A549 (cell line): Measurements from ENCODE around the gene TNKS2. TPM values are rescaled to one million over a fixed set of nuclear protein-coding genes. Genes with fewer than 3 reads are reported as not detected.
A peak's percentile ranks its signal among the peaks of the same experiment; 100 is the strongest.
"Not testable (repeated sequence)": the region's sequence is repeated elsewhere in the genome, so short reads cannot be mapped to it uniquely, and the experiment has no call there.

Source experiments
- ATAC-seq, 2 experiments: fragments of 200-7000 bp in 1 of 2; fragments of >200 bp in 1 of 2; cut with Nextera tagmentation in 1 of 2; cut with Tn5 transposase in 1 of 2; 3 replicates each; pipeline versions ENCODE4 v1.8.0 to v1.9.1; 2018 to 2020; ENCODE audit warnings: mild to moderate bottlenecking in 1 of 2, moderate library complexity in 1 of 2
- CTCF ChIA-PET: fragments of 300-600 bp; sonication (Branson Sonifier 250); formaldehyde crosslinking; extraction: SDS; loops from one replicate; lab custom pipeline; 2021; ENCODE audit warnings: antibody characterized with exemption, inconsistent platforms; lab: Yijun Ruan, JAX
- POLR2A ChIA-PET: fragments of 350-600 bp; formaldehyde crosslinking; extraction: SDS; loops from one replicate; lab custom pipeline; 2021; ENCODE audit warnings: antibody characterized with exemption, inconsistent platforms; lab: Yijun Ruan, JAX
- DNase-seq, 2 experiments: peaks; one replicate each; pipeline versions ENCODE4 v3.0.0 to v3.0.0-alpha.2; 2011 to 2016; ENCODE audit warnings: low read depth in 1 of 2, low spot score in 1 of 2
- FAIRE-seq: peaks from 2 replicates; lab custom pipeline; 2011; peaks lifted over from hg19 to GRCh38; lab: Jason Lieb, UNC
- H3K27ac ChIP-seq, 2 experiments: fragments of >200 bp; sonication (Bioruptor Twin); formaldehyde crosslinking; 3 replicates each; pipeline ENCODE4 v1.5.1; 2016 to 2017
- H3K4me1 ChIP-seq: fragments of >200 bp; sonication (Bioruptor Twin); formaldehyde crosslinking; 3 replicates; pipeline ENCODE4 v1.6.1; 2016
- H3K4me2 ChIP-seq: fragments of >200 bp; sonication (Bioruptor Twin); formaldehyde crosslinking; 3 replicates; pipeline ENCODE4 v1.6.1; 2016
- H3K4me3 ChIP-seq: fragments of >200 bp; sonication (Bioruptor Twin); formaldehyde crosslinking; 3 replicates; pipeline ENCODE4 v1.5.1; 2016
- H3K9me3 ChIP-seq: fragments of >200 bp; sonication (Bioruptor Twin); formaldehyde crosslinking; 3 replicates; pipeline ENCODE4 v1.6.1; 2016
- ATOH8 ChIP-seq: fragments of 250-450 bp; sonication (Bioruptor Pico); IDR thresholded peaks from 2 replicates; pipeline ENCODE4 v1.5.0; 2020; ENCODE audit warnings: low read depth, mild to moderate bottlenecking, moderate library complexity
- BHLHE40 ChIP-seq: IDR thresholded peaks from 2 replicates; pipeline ENCODE4 v1.6.1; 2012; ENCODE audit warnings: low read depth, low read length, inconsistent platforms
- CEBPB ChIP-seq, 2 experiments: fragments of >200 bp in 1 of 2; sonication (Bioruptor Twin) in 1 of 2; formaldehyde crosslinking in 1 of 2; IDR thresholded peaks; 2 replicates each; pipeline ENCODE4 v1.6.1; 2012 to 2016
- EHF ChIP-seq: fragments of 250-450 bp; sonication (Bioruptor Pico); IDR thresholded peaks from 2 replicates; pipeline ENCODE4 v1.5.0; 2020; ENCODE audit warnings: mild to moderate bottlenecking
- FOSL2 ChIP-seq, 2 experiments: fragments of 450-650 bp in 1 of 2; fragments of >200 bp in 1 of 2; sonication (Bioruptor Twin) in 1 of 2; formaldehyde crosslinking; IDR thresholded peaks; 2 replicates each; pipeline versions ENCODE4 v1.5.0 to v1.6.1; 2016 to 2020; ENCODE audit warnings: mild to moderate bottlenecking in 1 of 2, moderate library complexity in 1 of 2
- FOXS1 ChIP-seq: fragments of 250-450 bp; sonication (Bioruptor Pico); IDR thresholded peaks from 2 replicates; pipeline ENCODE4 v1.5.0; 2020; ENCODE audit warnings: mild to moderate bottlenecking, moderate library complexity
- HDAC2 ChIP-seq: fragments of 200-600 bp; sonication (generic); IDR thresholded peaks from 2 replicates; pipeline ENCODE4 v1.6.1; 2016
- HEYL ChIP-seq: fragments of 250-450 bp; sonication (Bioruptor Pico); IDR thresholded peaks from 2 replicates; pipeline ENCODE4 v1.8.0; 2021; ENCODE audit warnings: mild to moderate bottlenecking, moderate library complexity
- HOXB13 ChIP-seq: fragments of 250-450 bp; sonication (Bioruptor Pico); IDR thresholded peaks from 2 replicates; pipeline ENCODE4 v1.5.0; 2020; ENCODE audit warnings: low read depth, mild to moderate bottlenecking, moderate library complexity
- HOXB5 ChIP-seq: fragments of 250-450 bp; sonication (Bioruptor Pico); IDR thresholded peaks from 2 replicates; pipeline ENCODE4 v1.5.0; 2020; ENCODE audit warnings: mild to moderate bottlenecking, moderate library complexity
- JUN ChIP-seq, 2 experiments: fragments of >200 bp; sonication (Bioruptor Twin); formaldehyde crosslinking; IDR thresholded peaks; 2 replicates in 1 of 2; 3 replicates in 1 of 2; pipeline ENCODE4 v1.6.1; 2016 to 2017
- JUNB ChIP-seq: fragments of >200 bp; sonication (Bioruptor Twin); formaldehyde crosslinking; IDR thresholded peaks from 2 replicates; pipeline ENCODE4 v1.6.1; 2016
- KDM5A ChIP-seq: fragments of 200-600 bp; sonication (generic); IDR thresholded peaks from 2 replicates; pipeline ENCODE4 v1.6.1; 2016; ENCODE audit warnings: antibody characterized with exemption, mild to moderate bottlenecking
- MAFK ChIP-seq: fragments of 450-650 bp; IDR thresholded peaks from 2 replicates; pipeline ENCODE4 v1.6.1; 2014; ENCODE audit not compliant: partially characterized antibody
- MAX ChIP-seq: IDR thresholded peaks from 2 replicates; pipeline ENCODE4 v1.6.1; 2012
- NFE2L2 ChIP-seq: fragments of 150-350 bp; conservative IDR thresholded peaks from 2 replicates; pipeline ENCODE4 v1.6.1; 2014; ENCODE audit warnings: low read length
- NR3C1 ChIP-seq: fragments of >200 bp; sonication (Bioruptor Twin); formaldehyde crosslinking; IDR thresholded peaks from 3 replicates; pipeline ENCODE4 v1.6.1; 2017
- PHF8 ChIP-seq: fragments of 200-600 bp; sonication (generic); IDR thresholded peaks from 2 replicates; pipeline ENCODE4 v1.6.1; 2016; ENCODE audit warnings: low read depth, mild to moderate bottlenecking, antibody characterized with exemption, moderate library complexity, borderline replicate concordance
- POLR2A ChIP-seq: IDR thresholded peaks from 2 replicates; pipeline ENCODE4 v1.6.1; 2012; ENCODE audit warnings: mild to moderate bottlenecking, low read length
- RAD21 ChIP-seq, 2 experiments: fragments of >200 bp in 1 of 2; sonication (Bioruptor Twin) in 1 of 2; formaldehyde crosslinking in 1 of 2; IDR thresholded peaks in 1 of 2; conservative IDR thresholded peaks in 1 of 2; 2 replicates in 1 of 2; 3 replicates in 1 of 2; pipeline ENCODE4 v1.6.1; 2012 to 2018; ENCODE audit warnings: inconsistent platforms in 1 of 2
- RFX5 ChIP-seq: fragments of 450-650 bp; IDR thresholded peaks from 2 replicates; pipeline ENCODE4 v1.7.1; 2014; ENCODE audit warnings: antibody characterized with exemption, mild to moderate bottlenecking, moderate library complexity
- TFCP2L1 ChIP-seq: fragments of 250-450 bp; sonication (Bioruptor Pico); IDR thresholded peaks from 2 replicates; pipeline ENCODE4 v1.5.0; 2021; ENCODE audit warnings: mild to moderate bottlenecking
- TP53 ChIP-seq: fragments of 250-450 bp; sonication (Bioruptor Pico); IDR thresholded peaks from 2 replicates; pipeline ENCODE4 v1.5.0; 2021; ENCODE audit warnings: mild to moderate bottlenecking, moderate library complexity
- USF2 ChIP-seq: fragments of 450-650 bp; IDR thresholded peaks from 2 replicates; pipeline ENCODE4 v1.6.1; 2014; ENCODE audit warnings: antibody characterized with exemption
- ZC3H11A ChIP-seq: fragments of 450-650 bp; IDR thresholded peaks from 2 replicates; pipeline ENCODE4 v1.6.1; 2014; ENCODE audit warnings: antibody characterized with exemption, mild to moderate bottlenecking
- WGBS: methylation state at CpG from one replicate; pipeline ENCODE4 v1.1.6; 2017; ENCODE audit errors: missing lambda C conversion rate; 5-methylcytosine and 5-hydroxymethylcytosine counted together
- polyA plus RNA-seq, 4 experiments: library from polyadenylated mRNA; depleted of rRNA in 3 of 4; stranded (reverse); fragments of >200 nt; fragmentation: RNase III in 1 of 4; extraction: RNeasy Plus Mini Kit Qiagen cat#74134 plus additional on column Dnase treatment in 1 of 4; gene quantifications; 2 replicates in 3 of 4; 3 replicates in 1 of 4; pipeline ENCODE4 v1.2.3, GENCODE V29; 2011 to 2017
- TF ChIP-seq, protein P1 (sequence below): fragments of 250-450 bp; sonication (Bioruptor Pico); IDR thresholded peaks from 2 replicates; pipeline ENCODE4 v1.5.0; 2021; ENCODE audit warnings: mild to moderate bottlenecking, moderate library complexity, borderline replicate concordance

The TNKS2 gene
- polyA plus RNA-seq, 2 of the 4 experiments (the other 2 are of a cell fraction) = 20.6 to 45.3 TPM

GRCh38 chr10:91804126-91804510 is 5.9 kb downstream of the TNKS2 start:
- no peak overlapping the region for H3K4me2 ChIP-seq
- TF ChIP-seq RFX5 (no peak), BHLHE40 (no peak), JUNB (no peak), FOXS1 (CRISPR knock-in tag) (no peak), ATOH8 (CRISPR knock-in tag) (no peak), FOSL2 (IDR thresholded peaks at IDR 0.05) (no peak), FOSL2 (CRISPR knock-in tag; IDR thresholded peaks at IDR 0.05) (no peak)
- TF ChIP-seq, protein P1, sequence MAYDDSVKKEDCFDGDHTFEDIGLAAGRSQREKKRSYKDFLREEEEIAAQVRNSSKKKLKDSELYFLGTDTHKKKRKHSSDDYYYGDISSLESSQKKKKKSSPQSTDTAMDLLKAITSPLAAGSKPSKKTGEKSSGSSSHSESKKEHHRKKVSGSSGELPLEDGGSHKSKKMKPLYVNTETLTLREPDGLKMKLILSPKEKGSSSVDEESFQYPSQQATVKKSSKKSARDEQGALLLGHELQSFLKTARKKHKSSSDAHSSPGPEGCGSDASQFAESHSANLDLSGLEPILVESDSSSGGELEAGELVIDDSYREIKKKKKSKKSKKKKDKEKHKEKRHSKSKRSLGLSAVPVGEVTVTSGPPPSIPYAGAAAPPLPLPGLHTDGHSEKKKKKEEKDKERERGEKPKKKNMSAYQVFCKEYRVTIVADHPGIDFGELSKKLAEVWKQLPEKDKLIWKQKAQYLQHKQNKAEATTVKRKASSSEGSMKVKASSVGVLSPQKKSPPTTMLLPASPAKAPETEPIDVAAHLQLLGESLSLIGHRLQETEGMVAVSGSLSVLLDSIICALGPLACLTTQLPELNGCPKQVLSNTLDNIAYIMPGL = no peak
- ATAC-seq (no peak), DNase-seq (no peak), FAIRE-seq (no peak)
- peaks cover 14% of the 10 kb centered on the region; the same call in 2 of the 3 replicates for H3K4me1 ChIP-seq
- no peaks in the 10 kb centered on the region for H3K9me3 ChIP-seq
- H3K27ac ChIP-seq = no peak overlapping the region
- CTCF ChIA-PET = interaction anchor here (0.7 kb wide), 1 partner anchor 30 kb away, joined by 3 read pairs; no protein-coding TSS in a partner anchor
- POLR2A ChIA-PET = no interaction called here
- no peak overlapping the region for H3K4me3 ChIP-seq

- Histone ChIP-seq H3K4me1 (peaks cover 6% of the 10 kb centered on the region; the same call in 2 of the 3 replicates), H3K4me3 (no peak overlapping the region), H3K9me3 (no peaks in the 10 kb centered on the region), H3K4me2 (no peak overlapping the region), H3K27ac (no peak overlapping the region)
- ChIA-PET POLR2A (no interaction called here), CTCF (interaction anchor here (1.2 to 1.5 kb wide), 2 partner anchors 48 to 107 kb away, joined by 3 read pairs; no protein-coding TSS in a partner anchor)
- no peak for ATAC-seq
- FAIRE-seq = no peak
- TF ChIP-seq HDAC2 (no peak), JUN (IDR thresholded peaks at IDR 0.05) (no peak), HOXB5 (no peak), HOXB13 (CRISPR knock-in tag) (no peak), FOSL2 (IDR thresholded peaks at IDR 0.05) (no peak), FOSL2 (CRISPR knock-in tag; IDR thresholded peaks at IDR 0.05) (0 out of 2 replicates have a peak, but pooled peaks have one; percentile 8), NFE2L2 (no peak)
- 100% methylated on average over 2 of the region's 2 CpGs for WGBS
- no peak for DNase-seq
These were observed 7.0 kb downstream of the TNKS2 start for GRCh38 chr10:91805110-91805838.

DNA sequence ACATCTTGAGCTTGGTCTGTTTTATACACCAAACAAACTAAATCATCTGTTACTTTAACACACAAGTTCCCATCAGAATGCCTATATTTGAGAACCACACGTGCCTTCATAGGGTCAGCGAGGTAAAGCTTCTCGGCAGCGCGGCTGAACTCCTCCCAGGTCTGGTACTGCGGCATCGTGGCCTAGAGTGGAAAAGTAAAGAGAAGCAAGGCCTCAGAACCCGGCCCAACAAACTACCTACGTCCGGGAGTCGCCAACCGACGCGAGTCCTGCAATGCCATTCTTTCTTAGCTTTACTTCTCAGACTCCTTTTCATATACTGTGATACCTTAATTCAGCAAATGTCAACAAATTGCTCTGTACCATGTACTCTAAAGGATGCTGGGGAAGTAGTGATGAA is 9.0 kb downstream of the TNKS2 start:
- H3K4me1 ChIP-seq, H3K9me3 ChIP-seq, H3K4me2 ChIP-seq, FAIRE-seq, H3K27ac ChIP-seq, DNase-seq, H3K4me3 ChIP-seq: not testable (repeated sequence)
- 96% methylated on average over 14 of the region's 14 CpGs for WGBS
- peak in 1 of 2 experiments; percentile 98; a peak in 3 of 6 replicates for ATAC-seq
- ChIA-PET CTCF (interaction anchor here (1.2 kb wide), 1 partner anchor 11 kb away, joined by 5 read pairs; no protein-coding TSS in a partner anchor), POLR2A (interaction anchor here (2.0 kb wide), 1 partner anchor 9 kb away, joined by 7 read pairs; the partner anchor contains the start of gene TNKS2)

DNA sequence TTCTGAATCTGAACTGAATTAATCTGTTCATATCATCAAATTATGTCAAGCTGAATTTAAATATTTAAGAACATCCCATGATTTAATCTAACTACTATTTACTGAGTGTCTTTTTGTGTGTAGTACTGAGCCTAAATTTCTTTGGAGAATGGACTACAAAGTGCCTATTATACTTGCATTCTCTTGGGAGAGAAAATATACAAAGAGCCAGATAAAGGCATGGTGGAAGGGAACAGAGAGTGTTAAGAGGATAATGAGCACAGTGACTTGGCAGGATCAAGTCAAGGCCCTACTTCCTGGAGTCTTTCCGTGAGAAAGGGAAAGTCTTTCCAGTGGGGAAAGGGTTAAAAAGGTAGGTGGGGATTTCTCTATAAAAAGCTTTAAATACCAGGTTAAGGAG is 15.0 kb downstream of the TNKS2 start:
- no peak for FAIRE-seq
- H3K9me3 ChIP-seq = no peaks in the 10 kb centered on the region
- POLR2A ChIA-PET = no interaction called here
- no peak overlapping the region for H3K27ac ChIP-seq
- H3K4me1 ChIP-seq = no peaks in the 10 kb centered on the region
- WGBS = 97% methylated on average over 1 of the region's 1 CpG
- no peak for DNase-seq
- H3K4me3 ChIP-seq = no peak overlapping the region
- ATAC-seq = no peak
- CTCF ChIA-PET = interaction anchor here (1.7 kb wide), 1 partner anchor 10 kb away, joined by 6 read pairs; no protein-coding TSS in a partner anchor
- no peak overlapping the region for H3K4me2 ChIP-seq
- TF ChIP-seq MAFK (no peak), MAX (no peak), KDM5A (no peak), POLR2A (no peak), TFCP2L1 (CRISPR knock-in tag) (no peak), HEYL (no peak), PHF8 (no peak), NR3C1 (no peak), ATOH8 (CRISPR knock-in tag) (no peak), ZC3H11A (no peak), CEBPB (IDR thresholded peaks at IDR 0.05) (no peak), RAD21 (conservative IDR thresholded peaks at IDR 0.05 in 1 of 2, IDR thresholded peaks at IDR 0.05 in 1 of 2) (no peak), TP53 (CRISPR knock-in tag) (no peak), EHF (no peak), USF2 (no peak)
